A549 (cell line): Measurements from ENCODE around the gene TPSB2. TPM values are rescaled to one million over a fixed set of nuclear protein-coding genes. Genes with fewer than 3 reads are reported as not detected.

Experiments
- ATAC-seq, 2 experiments: fragments of 200-7000 bp in 1 of 2; fragments of >200 bp in 1 of 2; cut with Nextera tagmentation in 1 of 2; cut with Tn5 transposase in 1 of 2; 3 replicates each; pipeline versions ENCODE4 v1.8.0 to v1.9.1; 2018 to 2020; ENCODE audit warnings: mild to moderate bottlenecking in 1 of 2, moderate library complexity in 1 of 2
- CTCF ChIA-PET: fragments of 300-600 bp; sonication (Branson Sonifier 250); formaldehyde crosslinking; extraction: SDS; loops from one replicate; lab custom pipeline; 2021; ENCODE audit warnings: antibody characterized with exemption, inconsistent platforms; lab: Yijun Ruan, JAX
- POLR2A ChIA-PET: fragments of 350-600 bp; formaldehyde crosslinking; extraction: SDS; loops from one replicate; lab custom pipeline; 2021; ENCODE audit warnings: antibody characterized with exemption, inconsistent platforms; lab: Yijun Ruan, JAX
- DNase-seq, 2 experiments: peaks; one replicate each; pipeline versions ENCODE4 v3.0.0 to v3.0.0-alpha.2; 2011 to 2016; ENCODE audit warnings: low read depth in 1 of 2, low spot score in 1 of 2
- FAIRE-seq: peaks from 2 replicates; lab custom pipeline; 2011; peaks lifted over from hg19 to GRCh38; lab: Jason Lieb, UNC
- H3K27ac ChIP-seq, 2 experiments: fragments of >200 bp; sonication (Bioruptor Twin); formaldehyde crosslinking; 3 replicates each; pipeline ENCODE4 v1.5.1; 2016 to 2017
- H3K4me1 ChIP-seq: fragments of >200 bp; sonication (Bioruptor Twin); formaldehyde crosslinking; 3 replicates; pipeline ENCODE4 v1.6.1; 2016
- H3K4me2 ChIP-seq: fragments of >200 bp; sonication (Bioruptor Twin); formaldehyde crosslinking; 3 replicates; pipeline ENCODE4 v1.6.1; 2016
- H3K4me3 ChIP-seq: fragments of >200 bp; sonication (Bioruptor Twin); formaldehyde crosslinking; 3 replicates; pipeline ENCODE4 v1.5.1; 2016
- H3K9me3 ChIP-seq: fragments of >200 bp; sonication (Bioruptor Twin); formaldehyde crosslinking; 3 replicates; pipeline ENCODE4 v1.6.1; 2016
- ATOH8 ChIP-seq: fragments of 250-450 bp; sonication (Bioruptor Pico); IDR thresholded peaks from 2 replicates; pipeline ENCODE4 v1.5.0; 2020; ENCODE audit warnings: low read depth, mild to moderate bottlenecking, moderate library complexity
- BHLHE40 ChIP-seq: IDR thresholded peaks from 2 replicates; pipeline ENCODE4 v1.6.1; 2012; ENCODE audit warnings: low read depth, low read length, inconsistent platforms
- CEBPB ChIP-seq, 2 experiments: fragments of >200 bp in 1 of 2; sonication (Bioruptor Twin) in 1 of 2; formaldehyde crosslinking in 1 of 2; IDR thresholded peaks; 2 replicates each; pipeline ENCODE4 v1.6.1; 2012 to 2016
- CHD4 ChIP-seq: fragments of 200-600 bp; sonication (generic); IDR thresholded peaks from 2 replicates; pipeline ENCODE4 v1.6.1; 2016; ENCODE audit warnings: antibody characterized with exemption, mild to moderate bottlenecking, borderline replicate concordance
- GATA3 ChIP-seq: IDR thresholded peaks from 2 replicates; pipeline ENCODE4 v1.6.1; 2012; ENCODE audit warnings: borderline replicate concordance
- HES2 ChIP-seq: fragments of >200 bp; sonication (Bioruptor Twin); formaldehyde crosslinking; IDR thresholded peaks from 2 replicates; pipeline ENCODE4 v1.6.1; 2016
- HMGXB4 ChIP-seq: fragments of 250-450 bp; sonication (Bioruptor Pico); IDR thresholded peaks from 2 replicates; pipeline ENCODE4 v1.5.0; 2021; ENCODE audit warnings: mild to moderate bottlenecking, moderate library complexity, borderline replicate concordance
- HOXA7 ChIP-seq: fragments of 250-450 bp; sonication (Bioruptor Pico); IDR thresholded peaks from 2 replicates; pipeline ENCODE4 v1.5.0; 2020; ENCODE audit warnings: mild to moderate bottlenecking, moderate library complexity
- HOXB13 ChIP-seq: fragments of 250-450 bp; sonication (Bioruptor Pico); IDR thresholded peaks from 2 replicates; pipeline ENCODE4 v1.5.0; 2020; ENCODE audit warnings: low read depth, mild to moderate bottlenecking, moderate library complexity
- POLR2A ChIP-seq: IDR thresholded peaks from 2 replicates; pipeline ENCODE4 v1.6.1; 2012; ENCODE audit warnings: mild to moderate bottlenecking, low read length
- REST ChIP-seq: fragments of 200-600 bp; sonication (generic); IDR thresholded peaks from 2 replicates; pipeline ENCODE4 v1.6.1; 2016; ENCODE audit warnings: antibody characterized with exemption, mild to moderate bottlenecking, moderate library complexity
- RNF2 ChIP-seq: fragments of 200-600 bp; sonication (generic); IDR thresholded peaks from 2 replicates; pipeline ENCODE4 v1.6.1; 2016; ENCODE audit warnings: low read depth, mild to moderate bottlenecking, antibody characterized with exemption, moderate library complexity, borderline replicate concordance
- SREBF2 ChIP-seq: fragments of 450-650 bp; IDR thresholded peaks from 2 replicates; pipeline ENCODE4 v1.6.1; 2014; ENCODE audit warnings: mild to moderate bottlenecking, moderate library complexity
- ZC3H11A ChIP-seq: fragments of 450-650 bp; IDR thresholded peaks from 2 replicates; pipeline ENCODE4 v1.6.1; 2014; ENCODE audit warnings: antibody characterized with exemption, mild to moderate bottlenecking
- ZFP36 ChIP-seq: fragments of 450-650 bp; IDR thresholded peaks from 2 replicates; pipeline ENCODE4 v1.6.1; 2014; ENCODE audit warnings: borderline replicate concordance; ENCODE audit not compliant: partially characterized antibody
- ZSCAN20 ChIP-seq: fragments of 250-450 bp; sonication (Bioruptor Pico); IDR thresholded peaks from 2 replicates; pipeline ENCODE4 v1.8.0; 2022; ENCODE audit warnings: mild to moderate bottlenecking, moderate library complexity
- WGBS: methylation state at CpG from one replicate; pipeline ENCODE4 v1.1.6; 2017; ENCODE audit errors: missing lambda C conversion rate; 5-methylcytosine and 5-hydroxymethylcytosine counted together
- polyA plus RNA-seq, 4 experiments: library from polyadenylated mRNA; depleted of rRNA in 3 of 4; stranded (reverse); fragments of >200 nt; fragmentation: RNase III in 1 of 4; extraction: RNeasy Plus Mini Kit Qiagen cat#74134 plus additional on column Dnase treatment in 1 of 4; gene quantifications; 2 replicates in 3 of 4; 3 replicates in 1 of 4; pipeline ENCODE4 v1.2.3, GENCODE V29; 2011 to 2017

The TPSB2 gene
- polyA plus RNA-seq, 2 of the 4 experiments (the other 2 are of a cell fraction), result not detected

- no peak for TF ChIP-seq SREBF2
- no peak for TF ChIP-seq ZC3H11A
- no peak for TF ChIP-seq GATA3
- no peak for TF ChIP-seq HOXB13 (CRISPR knock-in tag)
These were observed 7.2 kb downstream of the TPSB2 start (continued) for GRCh38 chr16:1222553-1223354.

- TF ChIP-seq CEBPB (IDR thresholded peaks at IDR 0.05) (no peak), BHLHE40 (no peak), GATA3 (no peak), POLR2A (no peak), ZSCAN20 (no peak), CHD4 (no peak), HOXA7 (CRISPR knock-in tag) (no peak), RNF2 (no peak), ZFP36 (no peak), HMGXB4 (CRISPR knock-in tag) (no peak), HES2 (no peak), ATOH8 (CRISPR knock-in tag) (no peak), REST (no peak)
- TF ChIP-seq, all 56 proteins: peak for 0
- no peaks in the 10 kb centered on the region for H3K9me3 ChIP-seq
- H3K4me3 ChIP-seq, result no peak overlapping the region
- no peak for ATAC-seq
- CTCF ChIA-PET, result interaction anchor here (1.1 to 1.7 kb wide), 3 partner anchors 28 to 141 kb away, joined by 3 to 5 read pairs (median 3); no protein-coding TSS in a partner anchor
- POLR2A ChIA-PET, result no interaction called here
- FAIRE-seq, result no peak
- peaks cover 20% of the 10 kb centered on the region for H3K4me1 ChIP-seq
- no peak overlapping the region for H3K27ac ChIP-seq
- DNase-seq, result peak in 1 of 2 experiments; percentile 44
- no peak overlapping the region for H3K4me2 ChIP-seq
- WGBS, result 81% methylated on average over 28 of the region's 40 CpGs
These were observed 8.1 kb downstream of the TPSB2 start for GRCh38 chr16:1221628-1222552.
